Peyer's patch (tissue), 4 donors: ENCODE data around the gene KRT80.

Source experiments
- CTCF ChIP-seq, 6 experiments: fragments of 450-650 bp in 4 of 6; fragments of 200-600 bp in 2 of 6; sonication (generic) in 1 of 6; IDR thresholded peaks; one replicate each; pipeline ENCODE4 v1.5.1; 2017 to 2019; ENCODE audit warnings: antibody characterized with exemption in 6 of 6, mild to moderate bottlenecking in 3 of 6, moderate library complexity in 1 of 6
- POLR2A ChIP-seq, 2 donors: fragments of 450-650 bp; IDR thresholded peaks; one replicate each; pipeline ENCODE4 v1.5.1; 2017; ENCODE audit warnings: antibody characterized with exemption in 2 of 2, mild to moderate bottlenecking in 2 of 2, moderate library complexity in 2 of 2

- TF ChIP-seq CTCF (IDR thresholded peaks at IDR 0.05) (no peak), POLR2A (IDR thresholded peaks at IDR 0.05) (no peak)
Observed at GRCh38 chr12:52175371-52176350, 16.2 kb downstream of the KRT80 start.
